ENCODE measurements around the gene SRR. TPM values are rescaled to one million over a fixed set of nuclear protein-coding genes. Genes with fewer than 3 reads are reported as not detected.

SRR gene
- total and polyA plus RNA-seq, 9 of the 15 experiments (the other 6 are each of a cell fraction or from before 2014, with no cell fraction given) = 5.0 to 19.4 (median 7.9) TPM

GRCh38 chr17:2369551-2370210 lies 65.9 kb downstream of the SRR start:
- TF ChIP-seq, protein P1, sequence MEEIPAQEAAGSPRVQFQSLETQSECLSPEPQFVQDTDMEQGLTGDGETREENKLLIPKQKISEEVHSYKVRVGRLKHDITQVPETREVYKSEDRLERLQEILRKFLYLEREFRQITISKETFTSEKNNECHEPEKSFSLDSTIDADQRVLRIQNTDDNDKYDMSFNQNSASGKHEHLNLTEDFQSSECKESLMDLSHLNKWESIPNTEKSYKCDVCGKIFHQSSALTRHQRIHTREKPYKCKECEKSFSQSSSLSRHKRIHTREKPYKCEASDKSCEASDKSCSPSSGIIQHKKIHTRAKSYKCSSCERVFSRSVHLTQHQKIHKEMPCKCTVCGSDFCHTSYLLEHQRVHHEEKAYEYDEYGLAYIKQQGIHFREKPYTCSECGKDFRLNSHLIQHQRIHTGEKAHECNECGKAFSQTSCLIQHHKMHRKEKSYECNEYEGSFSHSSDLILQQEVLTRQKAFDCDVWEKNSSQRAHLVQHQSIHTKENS (CRISPR knock-in tag; IDR thresholded peaks at IDR 0.05) = no peak
- TF ChIP-seq CTCF (IDR thresholded peaks at IDR 0.05 in 2 of 3, conservative IDR thresholded peaks at IDR 0.05 in 1 of 3; ENCODE audit: insufficient read depth in 2 of 3, low read depth in 1 of 3, low read length in 3 of 3) (peak in 2 of 3 experiments; percentile 9 to 24; a peak in 1 of 6 replicates), RAD21 (CRISPR knock-in tag; conservative IDR thresholded peaks at IDR 0.05 in 1 of 2, IDR thresholded peaks at IDR 0.05 in 1 of 2) (peak in 1 of 2 experiments; percentile 19; a peak in 1 of 4 replicates)
- no TSS peak for BruUV-seq (replicated peaks)
- 77% methylated on average over 5 of the region's 20 CpGs for WGBS (ENCODE audit: insufficient coverage, low coverage, missing lambda C conversion rate)
- no peaks in the 10 kb centered on the region for H3K36me3 ChIP-seq (ENCODE audit: control insufficient read depth, insufficient read depth, low read length)
- no peak overlapping the region for H3K4me3 ChIP-seq
- no peaks in the 10 kb centered on the region for H3K79me2 ChIP-seq (ENCODE audit: control insufficient read depth, insufficient read depth, low read length)
- ATAC-seq (peak; percentile 70), FAIRE-seq (no peak), DNase-seq (ENCODE audit: extremely low read depth in 1 of 4, low spot score in 3 of 4) (peak in 3 of 4 experiments; percentile 20 to 27 (median 24))
- intact Hi-C loops (cut with micrococcal nuclease) (no loop called here), in situ Hi-C loops (cut with MboI) (no loop called here)
- H3K9ac ChIP-seq (ENCODE audit: insufficient read depth in 1 of 2, low read depth in 2 of 2, low read length in 2 of 2) = peak overlapping the region in 1 of 2 experiments; percentile 68; a peak in 2 of 4 replicates
- peaks cover 0 to 6% of the 10 kb centered on the region in 2 experiments; a peak in 2 of 5 replicates for H3K4me1 ChIP-seq (replicated peaks in 1 of 2; ENCODE audit: control insufficient read depth in 2 of 2, insufficient read depth in 2 of 2, low read length in 2 of 2)
- H3K9me3 ChIP-seq (replicated peaks; ENCODE audit: control insufficient read depth, insufficient read depth, low read depth, low read length) = no peaks in the 10 kb centered on the region
- no peak overlapping the region for H2AFZ ChIP-seq (ENCODE audit: low read depth, low read length)
- no peaks in the 10 kb centered on the region for H3K9me1 ChIP-seq (ENCODE audit: control insufficient read depth, insufficient read depth, low read length)
- no peak overlapping the region for H3K27ac ChIP-seq (ENCODE audit: extremely low read depth, low read depth, low read length)
- no peaks in the 10 kb centered on the region for H3K27me3 ChIP-seq (ENCODE audit: control insufficient read depth in 2 of 2, insufficient read depth in 2 of 2, low read length in 2 of 2)
- ChIA-PET POLR2A (interaction anchor here (0.6 to 2.2 kb wide), 3 partner anchors 12 to 380 kb away, joined by 3 to 8 read pairs (median 3); partner anchors contain the start of gene CCDC92B), CTCF (ENCODE audit: low intra/inter-chr PET ratio) (interaction anchor here (1.3 kb wide), 1 partner anchor 46 kb away, joined by 7 read pairs; no protein-coding TSS in a partner anchor)
- no peak overlapping the region for H3K4me2 ChIP-seq (ENCODE audit: insufficient read depth, low read length)
- H4K20me1 ChIP-seq (replicated peaks; ENCODE audit: control insufficient read depth, insufficient read depth, low read length) = no peaks in the 10 kb centered on the region
